Thyroid gland (tissue), 4 donors: Measurements from ENCODE around the gene CBLC. TPM values are rescaled to one million over a fixed set of nuclear protein-coding genes. Genes with fewer than 3 reads are reported as not detected.

Source experiments
- DNase-seq, 2 donors: peaks; one replicate each; pipeline ENCODE4 v3.0.0-alpha.2; 2019
- H3K27ac ChIP-seq, 3 donors: fragments of 200-600 bp; sonication (generic); 1 replicate in 2 of 3; 2 replicates in 1 of 3; pipeline ENCODE4 v1.5.1; 2016 to 2019; ENCODE audit warnings: mild to moderate bottlenecking in 1 of 3, moderate library complexity in 1 of 3
- H3K27me3 ChIP-seq: fragments of 200-600 bp; sonication (generic); one replicate; pipeline ENCODE4 v1.5.1; 2019
- H3K36me3 ChIP-seq, 2 donors: fragments of 200-600 bp; sonication (generic); one replicate each; pipeline ENCODE4 v1.5.1; 2016 to 2019
- H3K4me1 ChIP-seq, 2 donors: fragments of 200-600 bp; sonication (generic); one replicate each; pipeline ENCODE4 v1.5.1; 2017 to 2019
- H3K4me3 ChIP-seq, 3 donors: fragments of 200-600 bp; sonication (generic); replicated peaks in 1 of 3; 1 replicate in 2 of 3; 2 replicates in 1 of 3; pipeline ENCODE4 v1.5.1; 2016; ENCODE audit warnings: mild to moderate bottlenecking in 1 of 3
- H3K9me3 ChIP-seq: fragments of 200-600 bp; sonication (generic); one replicate; pipeline ENCODE4 v1.5.1; 2017
- CTCF ChIP-seq, 6 experiments: fragments of 200-600 bp in 3 of 6; fragments of 450-650 bp in 3 of 6; sonication (generic) in 3 of 6; IDR thresholded peaks; one replicate each; pipeline ENCODE4 v1.5.1; 2016 to 2019; ENCODE audit warnings: antibody characterized with exemption in 6 of 6, mild to moderate bottlenecking in 2 of 6, inconsistent platforms in 1 of 6, moderate library complexity in 1 of 6
- POLR2A ChIP-seq, 2 donors: fragments of 450-650 bp; IDR thresholded peaks; one replicate each; pipeline ENCODE4 v1.6.1; 2017; ENCODE audit warnings: antibody characterized with exemption in 2 of 2, mild to moderate bottlenecking in 2 of 2, moderate library complexity in 1 of 2
- WGBS, 2 donors: methylation state at CpG; one replicate each; pipeline ENCODE4 v1.1.5; 2017; 5-methylcytosine and 5-hydroxymethylcytosine counted together
- intact Hi-C: fragments of 100-400 bp; cut with DNase I; formaldehyde crosslinking; loops from one replicate; pipeline ENCODE4 v1.15.1; 2023
- total RNA-seq, 4 donors: library from RNA; depleted of rRNA; stranded (reverse); fragments of >200 nt; gene quantifications; one replicate each; pipeline ENCODE4 v1.2.3, GENCODE V29; 2016

The CBLC gene
- total RNA-seq, 4 donors from 2014 or later = 2.0 to 5.6 (median 3.1) TPM

GRCh38 chr19:44758596-44758995 is 19.1 kb upstream of the CBLC start:
- intact Hi-C loops = loop anchor here (5.0 kb wide), 1 partner anchor 36 kb away; no protein-coding TSS in a partner anchor
- peak in 1 of 2 donors; percentile 45 for DNase-seq
- 69 to 83% methylated on average over 9 of the region's 9 CpGs for WGBS, 2 donors
- Histone ChIP-seq H3K27ac (peak overlapping the region; percentile 27 to 96 (median 55)), H3K4me3 (no peak overlapping the region), H3K9me3 (no peaks in the 10 kb centered on the region), H3K27me3 (no peaks in the 10 kb centered on the region), H3K36me3 (peaks cover 28 to 39% of the 10 kb centered on the region in 2 donors), H3K4me1 (peaks cover 27 to 44% of the 10 kb centered on the region in 2 donors)
- TF ChIP-seq CTCF (IDR thresholded peaks at IDR 0.05) (no peak), POLR2A (IDR thresholded peaks at IDR 0.05) (no peak)

- DNase-seq = no peak
- 86 to 89% methylated on average over 10 of the region's 10 CpGs for WGBS, 2 donors
- Histone ChIP-seq H3K9me3 (no peaks in the 10 kb centered on the region), H3K4me1 (peaks cover 24 to 44% of the 10 kb centered on the region in 2 donors), H3K36me3 (peaks cover 28 to 39% of the 10 kb centered on the region in 2 donors), H3K27ac (peak overlapping the region in 2 of 3 donors; percentile 27 to 96), H3K27me3 (no peaks in the 10 kb centered on the region), H3K4me3 (no peak overlapping the region)
- intact Hi-C loops = loop anchor here (5.0 kb wide), 1 partner anchor 37 kb away; no protein-coding TSS in a partner anchor
- TF ChIP-seq CTCF (IDR thresholded peaks at IDR 0.05) = no peak
- no peak for TF ChIP-seq POLR2A (IDR thresholded peaks at IDR 0.05)
Observed at GRCh38 chr19:44759083-44759804, 18.4 kb upstream of the CBLC start.

GRCh38 chr19:44762038-44762437 is 15.7 kb upstream of the CBLC start:
- no peak for DNase-seq
- 87 to 94% methylated on average over 8 of the region's 8 CpGs for WGBS, 2 donors

GRCh38 chr19:44765033-44765948 is 12.4 kb upstream of the CBLC start:
- intact Hi-C loops = loop anchor here (5.0 kb wide), 1 partner anchor 78 kb away; no protein-coding TSS in a partner anchor
- Histone ChIP-seq H3K27me3 (no peaks in the 10 kb centered on the region), H3K4me3 (no peak overlapping the region), H3K36me3 (peaks cover 0 to 5% of the 10 kb centered on the region in 2 donors), H3K27ac (no peak overlapping the region), H3K4me1 (no peaks in the 10 kb centered on the region), H3K9me3 (no peaks in the 10 kb centered on the region)
- DNase-seq = no peak
- 90 to 91% methylated on average over 22 of the region's 22 CpGs for WGBS, 2 donors
- no peak for TF ChIP-seq POLR2A (IDR thresholded peaks at IDR 0.05)
- no peak for TF ChIP-seq CTCF (IDR thresholded peaks at IDR 0.05)

More at GRCh38 chr19:44762038-44762437, 15.7 kb upstream of the CBLC start:
- Histone ChIP-seq H3K27ac (no peak overlapping the region), H3K4me1 (peaks cover 1 to 18% of the 10 kb centered on the region in 2 donors), H3K9me3 (no peaks in the 10 kb centered on the region), H3K27me3 (no peaks in the 10 kb centered on the region), H3K4me3 (no peak overlapping the region), H3K36me3 (peaks cover 26 to 34% of the 10 kb centered on the region in 2 donors)
- TF ChIP-seq POLR2A (IDR thresholded peaks at IDR 0.05) (no peak), CTCF (IDR thresholded peaks at IDR 0.05) (no peak)
- intact Hi-C loops = no loop called here
